ENCODE data around the gene BHLHE23. TPM values are rescaled to one million over a fixed set of nuclear protein-coding genes. Genes with fewer than 3 reads are reported as not detected.

The BHLHE23 gene
- total RNA-seq (not detected), polyA plus RNA-seq (ENCODE audit: insufficient read depth, low read depth, low replicate concordance) (not detected)
- long read RNA-seq, donor 1, result 0 reads
- long read RNA-seq, donor 2, result 0 reads
- long read RNA-seq, donor 3, result 0 reads
- long read RNA-seq, donor 4, result 0 reads
- long read RNA-seq, donor 5, result 0 reads
- long read RNA-seq, donor 6, result 0 reads
- long read RNA-seq, donor 7, result 0 reads
- long read RNA-seq, donor 8, result 0 reads
- long read RNA-seq, donor 9, result 0 reads
- long read RNA-seq, donor 10, result 0 reads

DNA sequence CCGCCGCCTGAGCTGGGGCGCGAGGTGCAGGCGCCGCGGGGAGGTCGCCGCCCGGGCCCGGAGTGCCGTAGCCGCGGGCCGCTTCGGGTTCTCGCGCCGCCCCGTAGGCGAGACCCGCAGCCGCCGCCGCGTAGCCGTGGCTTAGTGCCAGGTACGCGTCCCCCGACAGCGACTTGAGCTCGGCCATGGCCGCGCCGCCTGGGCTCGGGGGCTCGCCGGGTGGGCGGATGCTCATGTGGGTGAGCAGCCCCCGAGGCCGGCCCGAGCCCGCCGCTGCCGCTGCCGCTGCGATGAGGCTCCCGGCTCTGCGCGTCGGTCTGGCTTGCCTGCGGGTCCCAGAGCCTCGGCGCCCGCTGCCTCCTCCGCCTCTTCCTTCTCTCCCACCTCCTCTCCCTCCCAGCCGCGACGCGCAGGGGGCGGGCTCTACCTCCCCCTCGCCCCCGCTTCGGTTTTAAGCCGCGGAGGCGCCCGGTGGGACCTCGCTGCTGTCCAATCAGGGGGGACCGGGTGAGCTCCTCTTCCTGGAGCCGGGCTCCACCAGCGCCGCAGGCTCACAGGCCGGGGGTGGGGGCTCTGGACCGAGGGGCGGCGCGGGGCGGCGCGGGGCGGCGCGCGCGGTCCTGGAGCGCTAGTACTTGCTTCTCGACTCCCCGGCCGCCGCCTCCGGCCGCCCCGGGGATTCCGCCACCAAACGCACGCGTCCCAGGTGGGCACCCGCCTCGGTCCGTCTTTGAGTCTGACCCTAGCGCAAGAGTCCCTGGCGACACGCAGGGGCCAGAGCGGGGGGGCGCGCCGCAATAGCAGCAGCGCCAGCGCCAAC is at the start of gene BHLHE23:
TSS of gene BHLHE23 (minus strand) at position 425 of the 820 bp plus-strand sequence. CDS start at position 235, 190 bp downstream.
- DNase-seq (peak in 3 of 5 donors; percentile 53 to 69 (median 61)), FAIRE-seq (no peak)
- Histone ChIP-seq H3K9me3 (ENCODE audit: control insufficient read depth in 2 of 3, insufficient read depth in 1 of 3, low read length in 3 of 3) (no peaks in the 10 kb centered on the region), H3K9ac (ENCODE audit: low read length in 3 of 3) (no peak within 1 kb of the TSS), H3K4me1 (ENCODE audit: control insufficient read depth in 2 of 3, insufficient read depth in 2 of 3, low read depth in 1 of 3, low read length in 3 of 3) (no peaks in the 10 kb centered on the region), H3K27ac (ENCODE audit: low read depth in 2 of 2, low read length in 2 of 2) (no peak within 1 kb of the TSS), H3K4me3 (ENCODE audit: low read length in 3 of 3) (no peak within 1 kb of the TSS), H3K36me3 (ENCODE audit: control insufficient read depth in 2 of 3, insufficient read depth in 3 of 3, low read length in 3 of 3) (no peaks in the 10 kb centered on the region), H3K27me3 (ENCODE audit: control insufficient read depth, insufficient read depth, low read length) (peaks cover 52% of the 10 kb centered on the region)
- TF ChIP-seq, protein P1, sequence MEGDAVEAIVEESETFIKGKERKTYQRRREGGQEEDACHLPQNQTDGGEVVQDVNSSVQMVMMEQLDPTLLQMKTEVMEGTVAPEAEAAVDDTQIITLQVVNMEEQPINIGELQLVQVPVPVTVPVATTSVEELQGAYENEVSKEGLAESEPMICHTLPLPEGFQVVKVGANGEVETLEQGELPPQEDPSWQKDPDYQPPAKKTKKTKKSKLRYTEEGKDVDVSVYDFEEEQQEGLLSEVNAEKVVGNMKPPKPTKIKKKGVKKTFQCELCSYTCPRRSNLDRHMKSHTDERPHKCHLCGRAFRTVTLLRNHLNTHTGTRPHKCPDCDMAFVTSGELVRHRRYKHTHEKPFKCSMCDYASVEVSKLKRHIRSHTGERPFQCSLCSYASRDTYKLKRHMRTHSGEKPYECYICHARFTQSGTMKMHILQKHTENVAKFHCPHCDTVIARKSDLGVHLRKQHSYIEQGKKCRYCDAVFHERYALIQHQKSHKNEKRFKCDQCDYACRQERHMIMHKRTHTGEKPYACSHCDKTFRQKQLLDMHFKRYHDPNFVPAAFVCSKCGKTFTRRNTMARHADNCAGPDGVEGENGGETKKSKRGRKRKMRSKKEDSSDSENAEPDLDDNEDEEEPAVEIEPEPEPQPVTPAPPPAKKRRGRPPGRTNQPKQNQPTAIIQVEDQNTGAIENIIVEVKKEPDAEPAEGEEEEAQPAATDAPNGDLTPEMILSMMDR (IDR thresholded peaks at IDR 0.05; ENCODE audit: borderline replicate concordance, extremely low read depth, insufficient read depth), result no peak
- intact Hi-C loops (cut with DNase I), result loop anchor here (10.0 kb wide), 1 partner anchor 112 kb away; no protein-coding TSS in a partner anchor

DNA sequence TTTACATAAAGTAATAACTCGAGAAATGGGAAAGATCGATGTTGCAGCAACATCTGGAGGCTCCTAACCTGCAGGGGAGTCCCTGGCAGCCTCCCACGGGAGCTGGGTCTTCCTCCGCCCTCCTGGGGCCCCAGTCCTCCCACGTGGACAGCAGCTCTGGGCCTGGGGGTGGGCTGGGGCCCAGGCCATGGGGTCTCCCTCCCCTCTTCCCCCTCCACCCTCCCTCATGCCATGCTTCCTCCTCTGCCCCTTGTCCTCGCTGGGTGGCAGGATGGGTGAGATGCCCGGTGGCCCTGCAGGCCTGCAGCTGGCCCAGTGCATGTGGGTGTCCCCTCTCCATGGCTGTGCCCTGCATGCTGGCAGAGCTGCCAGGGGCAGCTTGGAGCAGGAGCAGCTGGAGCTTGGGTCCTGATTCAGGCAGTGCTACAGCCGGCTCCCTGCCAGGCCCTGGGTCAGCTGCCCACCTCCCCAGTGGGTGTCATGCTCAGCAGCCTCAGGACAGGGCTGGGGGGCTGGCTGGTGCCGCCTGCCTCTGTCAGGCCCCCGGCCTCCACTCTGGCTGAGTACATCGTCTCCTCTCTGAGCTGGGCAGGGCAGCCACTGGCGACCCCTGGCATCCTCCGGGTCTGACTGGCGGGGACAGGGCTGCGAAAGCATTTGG is 48.9 kb upstream of the BHLHE23 start:
- Histone ChIP-seq H3K36me3 (ENCODE audit: control insufficient read depth in 2 of 3, insufficient read depth in 3 of 3, low read length in 3 of 3) (no peaks in the 10 kb centered on the region), H3K4me1 (ENCODE audit: control insufficient read depth in 2 of 3, insufficient read depth in 2 of 3, low read depth in 1 of 3, low read length in 3 of 3) (no peaks in the 10 kb centered on the region), H3K9ac (ENCODE audit: low read length in 3 of 3) (no peak overlapping the region), H3K27ac (ENCODE audit: low read depth in 2 of 2, low read length in 2 of 2) (no peak overlapping the region), H3K4me3 (ENCODE audit: low read length in 3 of 3) (no peak overlapping the region), H3K27me3 (ENCODE audit: control insufficient read depth, insufficient read depth, low read length) (peaks cover 2% of the 10 kb centered on the region), H3K9me3 (ENCODE audit: control insufficient read depth in 2 of 3, insufficient read depth in 1 of 3, low read length in 3 of 3) (peaks cover 0 to 2% (median 0%) of the 10 kb centered on the region in 3 donors)
- FAIRE-seq (no peak), DNase-seq (peak in 1 of 5 donors; percentile 63)
- TF ChIP-seq, protein P1 (IDR thresholded peaks at IDR 0.05; ENCODE audit: borderline replicate concordance, extremely low read depth, insufficient read depth), result no peak
- intact Hi-C loops (cut with DNase I), result loop anchor here (10.0 kb wide), 1 partner anchor 119 kb away; no protein-coding TSS in a partner anchor

DNA sequence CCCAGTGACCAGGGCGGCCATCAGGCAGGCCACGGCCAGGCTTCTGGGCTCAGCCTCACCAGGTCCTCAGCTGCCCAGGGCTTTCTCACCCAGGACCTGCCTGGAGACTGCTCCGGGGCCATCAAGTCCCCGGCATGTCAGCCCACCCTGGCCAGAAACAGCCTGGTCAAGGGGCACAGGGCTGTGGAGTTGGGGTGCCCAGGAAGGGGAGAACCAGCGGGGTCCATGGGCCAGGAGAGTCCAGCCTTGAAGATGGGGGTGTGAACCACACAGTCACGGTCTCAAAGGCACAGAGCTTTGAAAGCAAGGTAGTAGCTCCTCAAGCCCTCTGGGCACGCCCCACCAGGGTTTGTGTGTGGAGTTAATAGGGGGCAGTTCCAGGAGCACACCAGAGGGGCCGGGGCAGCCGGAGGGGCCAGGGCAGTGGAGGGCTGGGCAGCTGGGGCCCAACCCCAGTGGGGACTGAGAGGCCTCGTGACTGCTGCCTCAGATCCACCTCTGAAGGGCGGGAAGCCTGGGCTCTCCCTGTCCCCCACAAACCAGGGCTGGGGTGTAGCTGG is 48.0 kb upstream of the BHLHE23 start:
- no peak overlapping the region for H3K9ac ChIP-seq (ENCODE audit: low read length in 3 of 3)
- H3K36me3 ChIP-seq (ENCODE audit: control insufficient read depth in 2 of 3, insufficient read depth in 3 of 3, low read length in 3 of 3), result no peaks in the 10 kb centered on the region
- no peak overlapping the region for H3K4me3 ChIP-seq (ENCODE audit: low read length in 3 of 3)
- intact Hi-C loops (cut with DNase I), result loop anchor here (10.0 kb wide), 1 partner anchor 120 kb away; no protein-coding TSS in a partner anchor
- no peaks in the 10 kb centered on the region for H3K4me1 ChIP-seq (ENCODE audit: control insufficient read depth in 2 of 3, insufficient read depth in 2 of 3, low read depth in 1 of 3, low read length in 3 of 3)
- FAIRE-seq (no peak), DNase-seq (peak in 2 of 5 donors; percentile 31 to 64)
- peaks cover 2% of the 10 kb centered on the region for H3K27me3 ChIP-seq (ENCODE audit: control insufficient read depth, insufficient read depth, low read length)
- TF ChIP-seq, protein P1 (IDR thresholded peaks at IDR 0.05; ENCODE audit: borderline replicate concordance, extremely low read depth, insufficient read depth), result no peak
- H3K9me3 ChIP-seq (ENCODE audit: control insufficient read depth in 2 of 3, insufficient read depth in 1 of 3, low read length in 3 of 3), result peaks cover 0 to 2% (median 0%) of the 10 kb centered on the region in 3 donors
- no peak overlapping the region for H3K27ac ChIP-seq (ENCODE audit: low read depth in 2 of 2, low read length in 2 of 2)

All from kidney (tissue), 22 donors.